Endothelial cell of umbilical vein (primary cell): ENCODE measurements around the gene C1orf198. TPM values are rescaled to one million over a fixed set of nuclear protein-coding genes. Genes with fewer than 3 reads are reported as not detected.

Source experiments
- BruUV-seq: library from RNA; stranded (reverse); fragments of 400-500 nt; replicated peaks from 2 replicates; lab custom pipeline; 2021; lab: Mats Ljungman, UMichigan
- CTCF ChIA-PET: fragments of 300-600, 350-600 bp; sonication (Branson Sonifier 250); formaldehyde crosslinking; loops from one replicate; lab custom pipeline; 2021; ENCODE audit warnings: antibody characterized with exemption, inconsistent platforms; lab: Charles Lee
- POLR2A ChIA-PET: fragments of 300-600, 350-600 bp; sonication (Branson Sonifier 250); formaldehyde crosslinking; loops from one replicate; lab custom pipeline; 2021; ENCODE audit warnings: antibody characterized with exemption, inconsistent platforms; lab: Charles Lee
- DNase-seq: peaks from one replicate; pipeline ENCODE4 v3.0.0-alpha.2; 2011; ENCODE audit warnings: low read depth, low spot score
- FAIRE-seq: peaks from 2 replicates; lab custom pipeline; 2011; peaks lifted over from hg19 to GRCh38; lab: Jason Lieb, UNC
- H2AFZ ChIP-seq: 2 replicates; pipeline ENCODE4 v1.6.0; 2012; ENCODE audit warnings: low read depth, low read length, control low read depth, inconsistent platforms
- H3K27ac ChIP-seq: 2 replicates; pipeline ENCODE4 v1.5.1; 2011; ENCODE audit warnings: low read depth, mild to moderate bottlenecking, control low read depth, low read length, moderate library complexity; ENCODE audit not compliant: insufficient read depth
- H3K27me3 ChIP-seq, 2 experiments: 2 replicates each; pipeline versions ENCODE4 v1.6.0 to v1.6.1; 2011; ENCODE audit warnings: low read length in 2 of 2, mixed read lengths in 1 of 2; ENCODE audit not compliant: control insufficient read depth in 2 of 2, insufficient read depth in 2 of 2
- H3K36me3 ChIP-seq, 2 experiments: 2 replicates in 1 of 2; 3 replicates in 1 of 2; pipeline ENCODE4 v1.5.1; 2011; ENCODE audit warnings: low read length in 2 of 2, mild to moderate bottlenecking in 1 of 2, moderate library complexity in 1 of 2; ENCODE audit not compliant: control insufficient read depth in 2 of 2, insufficient read depth in 2 of 2; ENCODE audit errors: extremely low read depth in 1 of 2
- H3K4me1 ChIP-seq: 3 replicates; pipeline ENCODE4 v1.5.1; 2011; ENCODE audit warnings: mild to moderate bottlenecking, low read length; ENCODE audit not compliant: control insufficient read depth, insufficient read depth; ENCODE audit errors: extremely low read depth
- H3K4me2 ChIP-seq: 2 replicates; pipeline ENCODE4 v1.6.1; 2011; ENCODE audit warnings: low read length, control low read depth, mixed read lengths; ENCODE audit not compliant: insufficient read depth
- H3K4me3 ChIP-seq, 3 experiments: fragments of 200-600 bp in 1 of 3; sonication (generic), shearing (Covaris generic) in 1 of 3; replicated peaks in 1 of 3; 2 replicates each; pipeline ENCODE4 v1.5.1; 2011 to 2016; ENCODE audit warnings: control low read depth in 3 of 3, low read length in 3 of 3, mild to moderate bottlenecking in 2 of 3, inconsistent platforms in 1 of 3, low read depth in 1 of 3, moderate library complexity in 1 of 3; ENCODE audit not compliant: insufficient read depth in 1 of 3
- H3K79me2 ChIP-seq: 2 replicates; pipeline ENCODE4 v1.6.0; 2012; ENCODE audit warnings: low read length, inconsistent platforms; ENCODE audit not compliant: control insufficient read depth, insufficient read depth
- H3K9ac ChIP-seq: replicated peaks from 2 replicates; pipeline ENCODE3; 2011; ENCODE audit warnings: low read length, control low read depth; ENCODE audit not compliant: insufficient read depth; ENCODE audit errors: extremely low read depth
- H3K9me1 ChIP-seq: replicated peaks from 3 replicates; pipeline ENCODE4 v1.6.0; 2011; ENCODE audit warnings: mild to moderate bottlenecking, low read length; ENCODE audit not compliant: control insufficient read depth, insufficient read depth; ENCODE audit errors: extremely low read depth
- H3K9me3 ChIP-seq: replicated peaks from 2 replicates; pipeline ENCODE4 v1.5.1; 2012; ENCODE audit warnings: low read length, inconsistent platforms; ENCODE audit not compliant: control insufficient read depth, insufficient read depth
- H4K20me1 ChIP-seq: replicated peaks from 2 replicates; pipeline ENCODE3; 2011; ENCODE audit warnings: mild to moderate bottlenecking, low read length; ENCODE audit not compliant: control insufficient read depth, insufficient read depth; ENCODE audit errors: extremely low read depth
- CTCF ChIP-seq, 2 donors: IDR thresholded peaks; 1 replicate in 1 of 2; 2 replicates in 1 of 2; pipeline ENCODE4 v1.5.1; 2011; ENCODE audit warnings: low read length in 2 of 2, mild to moderate bottlenecking in 2 of 2, moderate library complexity in 2 of 2, control low read depth in 1 of 2, inconsistent platforms in 1 of 2, low read depth in 1 of 2; ENCODE audit not compliant: insufficient read depth in 1 of 2; ENCODE audit errors: extremely low read depth in 1 of 2
- EZH2 ChIP-seq: IDR thresholded peaks from 2 replicates; pipeline ENCODE4 v1.6.1; 2012; ENCODE audit warnings: borderline replicate concordance, low read depth, mild to moderate bottlenecking, moderate library complexity, low read length, inconsistent platforms; ENCODE audit not compliant: severe bottlenecking
- FOS ChIP-seq: IDR thresholded peaks from 2 replicates; pipeline ENCODE4 v1.6.1; 2011; ENCODE audit warnings: mild to moderate bottlenecking, low read length, moderate library complexity, borderline replicate concordance; ENCODE audit not compliant: insufficient read depth
- GATA2 ChIP-seq: IDR thresholded peaks from 2 replicates; pipeline ENCODE4 v1.7.0; 2011; ENCODE audit warnings: low read depth, mild to moderate bottlenecking, moderate library complexity, mixed read lengths, low read length; ENCODE audit not compliant: insufficient read length, insufficient read depth
- JUN ChIP-seq: IDR thresholded peaks from 2 replicates; pipeline ENCODE4 v1.6.1; 2011; ENCODE audit warnings: borderline replicate concordance, low read depth; ENCODE audit not compliant: insufficient read length, insufficient read depth
- MAX ChIP-seq: IDR thresholded peaks from 2 replicates; pipeline ENCODE4 v1.6.1; 2011; ENCODE audit not compliant: insufficient read depth, insufficient read length
- MYC ChIP-seq: IDR thresholded peaks from one replicate; pipeline ENCODE4 v1.6.1; 2011; ENCODE audit warnings: mild to moderate bottlenecking, low read depth, low read length
- POLR2A ChIP-seq: IDR thresholded peaks from 2 replicates; pipeline ENCODE4 v1.6.1; 2012; ENCODE audit warnings: low read depth, mild to moderate bottlenecking, control low read depth, low read length
- POLR2AphosphoS5 ChIP-seq: IDR thresholded peaks from 2 replicates; pipeline ENCODE4 v1.6.1; 2012; ENCODE audit warnings: low read depth, mild to moderate bottlenecking, control low read depth, low read length, moderate library complexity; ENCODE audit not compliant: insufficient read depth
- dilution Hi-C: fragments of 300-500 bp; cut with MboI; formaldehyde crosslinking; loops from one replicate; pipeline ENCODE4 v1.15.0; 2019; ENCODE audit warnings: low sequenced_read_pairs; ENCODE audit not compliant: extremely low pct_ligation_motif_present
- intact Hi-C: fragments of 100-400 bp; cut with micrococcal nuclease; formaldehyde crosslinking; loops from one replicate; pipeline ENCODE4 v1.10.0; 2022
- polyA plus RNA-seq, 4 experiments: library from polyadenylated mRNA; depleted of rRNA in 3 of 4; stranded (reverse) in 3 of 4; unstranded in 1 of 4; fragments of >200 nt; gene quantifications; 2 replicates each; pipeline versions ENCODE4 v1.2.1 to v1.2.3, GENCODE V29; 2011 to 2012; ENCODE audit warnings: missing spikeins in 1 of 4
- total RNA-seq: library from RNA; stranded (reverse); gene quantifications from 2 replicates; pipeline ENCODE4 v1.2.3, GENCODE V29; 2021

C1orf198 gene
- total and polyA plus RNA-seq, 2 donors (not counting 3 experiments of a cell fraction or from before 2014, with no cell fraction given): 21.2 to 29.2 TPM

GRCh38 chr1:230791986-230792564 lies 76.2 kb downstream of the C1orf198 start:
- ChIA-PET CTCF (no interaction called here), POLR2A (no interaction called here)
- dilution Hi-C loops (no loop called here), intact Hi-C loops (no loop called here)
- DNase-seq: no peak
- H4K20me1 ChIP-seq: no peaks in the 10 kb centered on the region
- no peak overlapping the region for H3K27ac ChIP-seq
- no peaks in the 10 kb centered on the region for H3K4me1 ChIP-seq
- H3K27me3 ChIP-seq: no peaks in the 10 kb centered on the region
- no peaks in the 10 kb centered on the region for H3K79me2 ChIP-seq
- no peak overlapping the region for H3K4me3 ChIP-seq
- H3K36me3 ChIP-seq: no peaks in the 10 kb centered on the region
- FAIRE-seq: no peak
- H2AFZ ChIP-seq: no peak overlapping the region
- no peak overlapping the region for H3K4me2 ChIP-seq
- H3K9me1 ChIP-seq: no peaks in the 10 kb centered on the region
- H3K9ac ChIP-seq: no peak overlapping the region
- TF ChIP-seq EZH2 (no peak), MYC (no peak), FOS (no peak), GATA2 (no peak), POLR2A (no peak), JUN (no peak)
- no peaks in the 10 kb centered on the region for H3K9me3 ChIP-seq
- BruUV-seq: no TSS peak

- Histone ChIP-seq H4K20me1 (no peaks in the 10 kb centered on the region), H3K4me1 (no peaks in the 10 kb centered on the region), H3K4me3 (no peak overlapping the region), H3K9me1 (no peaks in the 10 kb centered on the region), H3K36me3 (no peaks in the 10 kb centered on the region), H3K9me3 (no peaks in the 10 kb centered on the region), H3K9ac (no peak overlapping the region), H3K27ac (no peak overlapping the region), H2AFZ (no peak overlapping the region), H3K4me2 (no peak overlapping the region), H3K79me2 (no peaks in the 10 kb centered on the region), H3K27me3 (no peaks in the 10 kb centered on the region)
- DNase-seq (no peak), FAIRE-seq (no peak)
- no peak for TF ChIP-seq MYC
- TF ChIP-seq POLR2A: no peak
- TF ChIP-seq CTCF (IDR thresholded peaks at IDR 0.05; ENCODE audit: extremely low read depth in 1 of 2, insufficient read depth in 1 of 2, low read depth in 1 of 2, low read length in 2 of 2): no peak
- no peak for TF ChIP-seq FOS
- no peak for TF ChIP-seq EZH2
- TF ChIP-seq POLR2AphosphoS5: no peak
- no peak for TF ChIP-seq JUN
- TF ChIP-seq MAX: no peak
- TF ChIP-seq GATA2: no peak
- ChIA-PET CTCF (interaction anchor here (0.8 kb wide), 1 partner anchor 11 kb away, joined by 3 read pairs; no protein-coding TSS in a partner anchor), POLR2A (no interaction called here)
- no TSS peak for BruUV-seq
- dilution Hi-C loops (no loop called here), intact Hi-C loops (no loop called here)
Observed at GRCh38 chr1:230790026-230790425, 78.3 kb downstream of the C1orf198 start.
